Peyer's patch (tissue), 4 donors: Measurements from ENCODE around the gene OLIG1.

Experiments used
- POLR2A ChIP-seq, 2 donors: fragments of 450-650 bp; IDR thresholded peaks; one replicate each; pipeline ENCODE4 v1.5.1; 2017; ENCODE audit warnings: antibody characterized with exemption in 2 of 2, mild to moderate bottlenecking in 2 of 2, moderate library complexity in 2 of 2
- TF ChIP-seq, protein P1 (sequence below), 6 experiments: fragments of 450-650 bp in 4 of 6; fragments of 200-600 bp in 2 of 6; sonication (generic) in 1 of 6; IDR thresholded peaks; one replicate each; pipeline ENCODE4 v1.5.1; 2017 to 2019; ENCODE audit warnings: antibody characterized with exemption in 6 of 6, mild to moderate bottlenecking in 3 of 6, moderate library complexity in 1 of 6

DNA sequence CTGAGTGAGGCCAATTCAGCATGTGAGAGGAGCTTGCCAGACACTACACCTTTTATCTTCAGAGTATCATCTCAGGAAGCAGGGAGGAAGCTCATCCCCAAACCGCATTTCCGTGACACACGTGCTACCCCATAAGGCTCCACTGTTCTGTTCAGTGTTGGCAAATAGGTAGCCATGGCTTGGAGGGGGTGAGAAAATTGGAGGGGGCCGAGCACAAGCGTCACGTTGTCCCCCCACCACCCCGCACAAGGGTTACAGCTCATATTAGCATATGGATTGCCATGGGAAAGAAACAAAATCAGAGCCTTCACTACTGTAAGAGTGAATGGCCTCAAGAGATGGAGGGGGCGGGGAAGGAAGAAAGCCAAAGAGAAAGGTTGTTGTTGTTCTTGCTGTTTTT, 46.7 kb downstream of the OLIG1 start:
- no peak for TF ChIP-seq POLR2A (IDR thresholded peaks at IDR 0.05)
- TF ChIP-seq, protein P1, sequence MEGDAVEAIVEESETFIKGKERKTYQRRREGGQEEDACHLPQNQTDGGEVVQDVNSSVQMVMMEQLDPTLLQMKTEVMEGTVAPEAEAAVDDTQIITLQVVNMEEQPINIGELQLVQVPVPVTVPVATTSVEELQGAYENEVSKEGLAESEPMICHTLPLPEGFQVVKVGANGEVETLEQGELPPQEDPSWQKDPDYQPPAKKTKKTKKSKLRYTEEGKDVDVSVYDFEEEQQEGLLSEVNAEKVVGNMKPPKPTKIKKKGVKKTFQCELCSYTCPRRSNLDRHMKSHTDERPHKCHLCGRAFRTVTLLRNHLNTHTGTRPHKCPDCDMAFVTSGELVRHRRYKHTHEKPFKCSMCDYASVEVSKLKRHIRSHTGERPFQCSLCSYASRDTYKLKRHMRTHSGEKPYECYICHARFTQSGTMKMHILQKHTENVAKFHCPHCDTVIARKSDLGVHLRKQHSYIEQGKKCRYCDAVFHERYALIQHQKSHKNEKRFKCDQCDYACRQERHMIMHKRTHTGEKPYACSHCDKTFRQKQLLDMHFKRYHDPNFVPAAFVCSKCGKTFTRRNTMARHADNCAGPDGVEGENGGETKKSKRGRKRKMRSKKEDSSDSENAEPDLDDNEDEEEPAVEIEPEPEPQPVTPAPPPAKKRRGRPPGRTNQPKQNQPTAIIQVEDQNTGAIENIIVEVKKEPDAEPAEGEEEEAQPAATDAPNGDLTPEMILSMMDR (IDR thresholded peaks at IDR 0.05): no peak
